ENCODE measurements around the gene PRDM16.

Gene PRDM16

GRCh38 chr1:3428899-3429298 lies 359.9 kb downstream of the PRDM16 start:
- no peak overlapping the region for H3K27ac Mint-ChIP-seq

GRCh38 chr1:3429320-3429719 lies 360.3 kb downstream of the PRDM16 start:
- no peak for ATAC-seq
- peaks cover 2% of the 10 kb centered on the region for H3K4me1 Mint-ChIP-seq
- no peaks in the 10 kb centered on the region for H3K9me3 Mint-ChIP-seq
- H3K4me3 Mint-ChIP-seq, result no peak overlapping the region
- H3K27me3 Mint-ChIP-seq, result peaks cover 31% of the 10 kb centered on the region
- no peaks in the 10 kb centered on the region for H3K36me3 Mint-ChIP-seq
- H3K27ac Mint-ChIP-seq, result no peak overlapping the region

More at GRCh38 chr1:3428899-3429298, 359.9 kb downstream of the PRDM16 start:
- H3K9me3 Mint-ChIP-seq, result no peaks in the 10 kb centered on the region
- H3K4me3 Mint-ChIP-seq, result no peak overlapping the region
- no peak for ATAC-seq
- no peaks in the 10 kb centered on the region for H3K36me3 Mint-ChIP-seq
- peaks cover 35% of the 10 kb centered on the region for H3K27me3 Mint-ChIP-seq
- peaks cover 5% of the 10 kb centered on the region for H3K4me1 Mint-ChIP-seq

- no peak overlapping the region for H3K4me3 Mint-ChIP-seq
- H3K27ac Mint-ChIP-seq, result no peak overlapping the region
- no peaks in the 10 kb centered on the region for H3K4me1 Mint-ChIP-seq
- no peaks in the 10 kb centered on the region for H3K9me3 Mint-ChIP-seq
- ATAC-seq, result no peak
- H3K36me3 Mint-ChIP-seq, result no peaks in the 10 kb centered on the region
- peaks cover 27% of the 10 kb centered on the region for H3K27me3 Mint-ChIP-seq
Observed at GRCh38 chr1:3429766-3430165, 360.8 kb downstream of the PRDM16 start.

DNA sequence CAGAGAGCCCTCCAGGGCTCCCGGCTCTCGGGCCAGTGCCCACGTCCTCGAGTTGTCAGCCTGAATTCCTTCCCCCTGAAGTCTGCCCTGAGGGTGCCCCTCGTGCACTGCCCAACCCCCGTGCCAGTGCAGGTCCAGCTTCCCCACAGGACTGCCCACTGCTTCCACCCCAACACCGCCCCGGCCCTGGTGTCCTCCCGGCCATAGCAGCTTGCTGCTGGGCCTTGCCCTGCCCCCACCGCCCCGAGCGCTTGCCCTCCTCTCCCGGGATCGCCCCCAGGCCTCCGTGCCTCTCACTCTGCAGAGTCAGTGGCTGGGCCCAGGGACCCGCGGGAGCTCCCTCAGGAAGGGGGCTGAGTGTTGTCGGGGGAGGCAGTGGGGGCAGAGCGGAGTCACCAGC lies 361.4 kb downstream of the PRDM16 start:
- no peaks in the 10 kb centered on the region for H3K9me3 Mint-ChIP-seq
- H3K4me1 Mint-ChIP-seq, result no peaks in the 10 kb centered on the region
- H3K27ac Mint-ChIP-seq, result no peak overlapping the region
- H3K27me3 Mint-ChIP-seq, result peaks cover 27% of the 10 kb centered on the region
- no peak overlapping the region for H3K4me3 Mint-ChIP-seq
- no peaks in the 10 kb centered on the region for H3K36me3 Mint-ChIP-seq
- ATAC-seq, result no peak

DNA sequence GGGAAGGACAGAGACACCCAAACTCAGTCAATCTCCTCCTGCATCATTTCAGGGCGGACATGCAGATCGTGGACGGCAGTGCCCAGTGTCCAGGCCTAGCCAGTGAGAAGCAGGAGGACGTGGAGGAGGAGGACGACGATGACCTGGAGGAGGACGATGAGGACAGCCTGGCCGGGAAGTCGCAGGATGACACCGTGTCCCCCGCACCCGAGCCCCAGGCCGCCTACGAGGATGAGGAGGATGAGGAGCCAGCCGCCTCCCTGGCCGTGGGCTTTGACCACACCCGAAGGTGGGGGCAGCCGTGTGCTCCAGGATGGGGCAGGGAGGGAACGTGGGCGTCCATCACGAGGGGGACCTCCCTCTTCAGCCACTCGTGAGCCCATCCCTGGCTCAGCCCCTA lies 361.8 kb downstream of the PRDM16 start:
- Mint-ChIP-seq H3K27ac (no peak overlapping the region), H3K9me3 (no peaks in the 10 kb centered on the region), H3K4me1 (no peaks in the 10 kb centered on the region), H3K36me3 (no peaks in the 10 kb centered on the region), H3K4me3 (no peak overlapping the region), H3K27me3 (peaks cover 27% of the 10 kb centered on the region)
- ATAC-seq, result no peak

DNA sequence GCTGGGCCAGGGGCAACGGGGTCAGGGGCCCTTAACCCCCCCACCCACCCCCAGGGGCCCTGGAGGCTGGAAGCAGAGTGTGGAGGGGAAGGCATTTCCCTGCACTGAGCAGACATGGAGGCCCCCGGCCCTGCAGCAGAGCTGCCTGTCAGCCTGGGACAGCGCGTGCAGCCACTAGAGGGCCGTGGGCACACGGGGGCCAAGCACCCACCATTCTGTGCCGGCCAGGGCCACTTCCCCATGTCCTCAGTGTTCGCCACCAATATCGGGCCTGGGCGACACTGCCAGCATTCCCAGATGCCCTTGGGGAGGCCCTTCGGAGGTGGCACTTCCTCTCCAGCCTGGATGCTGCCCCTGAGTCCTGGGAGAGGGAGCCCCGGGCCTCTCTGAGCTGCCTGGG lies 362.3 kb downstream of the PRDM16 start:
- Mint-ChIP-seq H3K27me3 (peaks cover 27% of the 10 kb centered on the region), H3K9me3 (no peaks in the 10 kb centered on the region), H3K36me3 (no peaks in the 10 kb centered on the region), H3K4me3 (no peak overlapping the region), H3K4me1 (no peaks in the 10 kb centered on the region), H3K27ac (no peak overlapping the region)
- no peak for ATAC-seq

DNA sequence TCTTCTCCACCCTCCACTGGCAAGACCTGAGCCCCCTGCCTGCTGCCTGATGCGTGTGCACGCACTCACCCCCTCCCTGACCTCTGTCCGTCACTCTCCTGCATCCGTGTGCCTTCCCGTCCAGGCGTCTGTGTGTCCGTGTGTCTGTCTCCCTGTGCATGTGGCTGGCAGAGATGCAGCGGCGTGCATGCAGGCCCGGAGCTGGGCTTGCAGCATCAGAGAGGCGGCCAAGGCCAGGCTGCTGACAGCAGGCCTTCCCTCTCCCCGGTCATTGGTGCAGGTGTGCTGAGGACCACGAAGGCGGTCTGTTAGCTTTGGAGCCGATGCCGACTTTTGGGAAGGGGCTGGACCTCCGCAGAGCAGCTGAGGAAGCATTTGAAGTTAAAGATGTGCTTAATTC lies 362.7 kb downstream of the PRDM16 start:
- Mint-ChIP-seq H3K27ac (no peak overlapping the region), H3K9me3 (no peaks in the 10 kb centered on the region), H3K36me3 (no peaks in the 10 kb centered on the region), H3K27me3 (peaks cover 30% of the 10 kb centered on the region), H3K4me3 (no peak overlapping the region), H3K4me1 (no peaks in the 10 kb centered on the region)
- no peak for ATAC-seq

GRCh38 chr1:3432306-3432705 lies 363.3 kb downstream of the PRDM16 start:
- no peaks in the 10 kb centered on the region for H3K4me1 Mint-ChIP-seq
- peaks cover 36% of the 10 kb centered on the region for H3K27me3 Mint-ChIP-seq
- no peak for ATAC-seq
- H3K4me3 Mint-ChIP-seq, result no peak overlapping the region
- no peak overlapping the region for H3K27ac Mint-ChIP-seq
- no peaks in the 10 kb centered on the region for H3K36me3 Mint-ChIP-seq
- H3K9me3 Mint-ChIP-seq, result no peaks in the 10 kb centered on the region

GRCh38 chr1:3433076-3433475 lies 364.1 kb downstream of the PRDM16 start:
- no peak for ATAC-seq
- Mint-ChIP-seq H3K27me3 (peaks cover 38% of the 10 kb centered on the region), H3K9me3 (no peaks in the 10 kb centered on the region), H3K4me3 (no peak overlapping the region), H3K27ac (no peak overlapping the region), H3K36me3 (no peaks in the 10 kb centered on the region), H3K4me1 (no peaks in the 10 kb centered on the region)

DNA sequence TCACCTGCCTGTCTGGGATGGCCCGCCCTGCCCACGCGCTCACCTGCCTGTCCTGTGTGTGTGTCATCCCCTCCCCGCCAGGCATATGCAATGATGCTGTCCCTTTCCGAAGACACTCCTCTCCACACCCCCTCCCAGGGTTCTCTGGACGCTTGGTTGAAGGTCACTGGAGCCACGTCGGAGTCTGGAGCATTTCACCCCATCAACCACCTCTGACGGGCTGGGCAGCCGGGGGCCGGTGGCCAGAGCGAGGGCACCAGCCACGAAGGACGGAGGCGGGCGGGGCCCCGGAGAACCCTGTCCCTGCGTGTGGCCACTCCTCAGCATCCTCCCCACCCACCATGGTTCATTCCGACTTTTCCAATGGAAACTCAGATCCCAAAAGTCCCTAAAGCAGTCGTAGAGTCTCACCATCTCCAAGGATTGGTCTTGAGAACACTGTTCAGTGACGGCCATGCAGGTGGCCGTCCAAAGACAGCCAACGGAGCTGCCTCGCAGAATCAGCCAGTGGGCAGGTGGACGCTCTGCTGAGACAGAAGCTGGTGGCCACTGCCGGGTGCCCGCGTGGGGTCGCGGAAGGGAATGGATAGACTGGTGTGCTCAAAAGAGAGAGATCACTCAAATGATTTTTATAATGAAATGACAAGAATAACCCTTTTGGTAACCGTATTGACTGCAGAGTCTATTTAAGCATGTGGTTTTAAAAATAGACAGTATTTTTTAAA lies 364.8 kb downstream of the PRDM16 start:
- no peak for ATAC-seq
- no peak overlapping the region for H3K4me3 Mint-ChIP-seq
- H3K27me3 Mint-ChIP-seq, result peaks cover 38% of the 10 kb centered on the region
- H3K27ac Mint-ChIP-seq, result no peak overlapping the region
- no peaks in the 10 kb centered on the region for H3K4me1 Mint-ChIP-seq
- no peaks in the 10 kb centered on the region for H3K9me3 Mint-ChIP-seq
- no peaks in the 10 kb centered on the region for H3K36me3 Mint-ChIP-seq

DNA sequence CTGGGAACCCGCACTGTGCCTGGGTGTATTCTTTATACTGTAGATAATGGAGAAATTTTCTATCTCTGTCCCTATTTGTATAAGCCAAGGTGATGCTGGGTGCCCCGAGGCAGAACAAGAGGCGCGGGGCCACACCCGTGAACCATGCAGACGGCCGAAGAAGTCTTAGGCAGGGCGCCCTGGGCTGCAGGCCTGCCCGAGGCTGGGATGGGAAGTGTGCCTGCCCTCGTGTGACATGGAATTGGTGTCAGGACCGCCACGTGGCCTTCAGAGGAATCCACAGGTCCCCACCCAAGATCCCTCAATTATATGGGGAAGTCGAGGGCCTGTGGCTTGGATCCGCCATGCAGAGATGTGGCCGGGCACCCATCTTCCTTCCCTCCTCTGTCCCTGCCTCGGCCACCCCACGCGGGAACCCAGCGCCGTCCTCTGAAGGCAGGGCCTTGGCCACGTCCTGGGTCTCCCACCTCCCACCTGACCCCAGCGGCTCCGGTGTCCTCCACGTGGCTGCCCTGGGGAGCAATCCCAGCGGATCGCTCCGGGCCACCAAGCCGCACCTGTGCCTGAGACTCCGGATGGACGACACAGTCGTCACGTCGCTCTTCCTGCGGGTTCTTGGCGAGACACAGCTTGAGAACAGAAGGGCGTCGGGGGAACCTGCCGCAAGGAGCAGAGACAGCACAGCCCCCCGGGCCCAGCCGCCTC lies 365.6 kb downstream of the PRDM16 start:
- Mint-ChIP-seq H3K4me3 (no peak overlapping the region), H3K36me3 (no peaks in the 10 kb centered on the region), H3K9me3 (no peaks in the 10 kb centered on the region), H3K27ac (no peak overlapping the region), H3K27me3 (peaks cover 38% of the 10 kb centered on the region), H3K4me1 (no peaks in the 10 kb centered on the region)
- no peak for ATAC-seq

- H3K4me3 Mint-ChIP-seq, result no peak overlapping the region
- no peaks in the 10 kb centered on the region for H3K36me3 Mint-ChIP-seq
- no peaks in the 10 kb centered on the region for H3K4me1 Mint-ChIP-seq
- ATAC-seq, result no peak
- no peak overlapping the region for H3K27ac Mint-ChIP-seq
- no peaks in the 10 kb centered on the region for H3K9me3 Mint-ChIP-seq
- H3K27me3 Mint-ChIP-seq, result peaks cover 45% of the 10 kb centered on the region
Observed at GRCh38 chr1:3435666-3436065, 366.7 kb downstream of the PRDM16 start.

DNA sequence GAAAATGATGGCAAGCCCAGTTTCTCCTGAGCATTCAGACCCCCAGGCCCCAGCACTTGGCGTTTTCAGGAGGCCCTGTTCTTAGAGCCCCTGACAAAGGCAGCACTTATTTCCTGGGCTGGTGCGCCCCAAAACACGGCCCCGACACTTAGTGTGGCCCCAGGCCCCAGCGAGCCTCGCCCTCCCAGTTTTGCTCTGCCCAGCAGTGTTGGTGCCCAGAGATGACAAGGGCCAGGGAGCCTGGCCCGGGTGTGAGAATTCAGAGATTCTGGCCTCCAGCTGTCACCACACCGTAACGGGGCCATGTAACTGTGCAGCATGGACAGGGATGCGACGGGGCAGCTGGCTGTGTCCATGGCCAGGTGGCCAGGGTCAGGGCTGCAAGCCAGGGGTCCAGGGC lies 367.4 kb downstream of the PRDM16 start:
- H3K36me3 Mint-ChIP-seq, result no peaks in the 10 kb centered on the region
- no peak overlapping the region for H3K27ac Mint-ChIP-seq
- no peaks in the 10 kb centered on the region for H3K9me3 Mint-ChIP-seq
- H3K4me1 Mint-ChIP-seq, result no peaks in the 10 kb centered on the region
- no peak for ATAC-seq
- no peak overlapping the region for H3K4me3 Mint-ChIP-seq
- peaks cover 45% of the 10 kb centered on the region for H3K27me3 Mint-ChIP-seq

- Mint-ChIP-seq H3K27ac (no peak overlapping the region), H3K27me3 (peaks cover 42% of the 10 kb centered on the region), H3K4me1 (no peaks in the 10 kb centered on the region), H3K9me3 (no peaks in the 10 kb centered on the region), H3K4me3 (no peak overlapping the region), H3K36me3 (no peaks in the 10 kb centered on the region)
- ATAC-seq, result no peak
Observed at GRCh38 chr1:3436901-3437300, 367.9 kb downstream of the PRDM16 start.

GRCh38 chr1:3438661-3439180 lies 369.7 kb downstream of the PRDM16 start:
- H3K27me3 Mint-ChIP-seq, result peaks cover 37% of the 10 kb centered on the region
- ATAC-seq, result no peak
- H3K36me3 Mint-ChIP-seq, result no peaks in the 10 kb centered on the region
- no peaks in the 10 kb centered on the region for H3K9me3 Mint-ChIP-seq
- no peak overlapping the region for H3K27ac Mint-ChIP-seq
- H3K4me3 Mint-ChIP-seq, result no peak overlapping the region
- no peaks in the 10 kb centered on the region for H3K4me1 Mint-ChIP-seq

Measured in stimulated activated memory B cell treated with anti-CD40 and anti-IgM and Interleukin-4, amounts not matched to agents 10 μg/mL and 1 μg/mL and 100 μg/mL, for 72 hours (primary cell).